IPS-18c (cell line): ENCODE measurements around the gene KRTAP9-7.
"Not testable (repeated sequence)": the region's sequence is repeated elsewhere in the genome, so short reads cannot be mapped to it uniquely, and the experiment has no call there.

Source experiments
- H3K4me3 ChIP-seq: 2 replicates; pipeline ENCODE4 v1.7.0; 2013; ENCODE audit warnings: low read depth, mild to moderate bottlenecking, low read length, moderate library complexity; ENCODE audit not compliant: insufficient read depth
- H3K9me3 ChIP-seq: one replicate; pipeline ENCODE4 v1.6.1; 2013; ENCODE audit warnings: mild to moderate bottlenecking, low read length, moderate library complexity; ENCODE audit not compliant: control insufficient read depth, insufficient read depth

KRTAP9-7 gene

GRCh38 chr17:41264599-41264998, 10.9 kb upstream of the KRTAP9-7 start:
- Histone ChIP-seq H3K4me3 (no peak overlapping the region), H3K9me3 (no peaks in the 10 kb centered on the region)

- Histone ChIP-seq H3K9me3 (no peaks in the 10 kb centered on the region), H3K4me3 (no peak within 1 kb of the TSS)
Measured at GRCh38 chr17:41265078-41265477, 10.4 kb upstream of the KRTAP9-7 start, which contains the start of gene KRTAP9-6. TSS of gene KRTAP9-6 (plus strand) at chr17:41265378. CDS start at chr17:41265378, 0 bp downstream.

GRCh38 chr17:41267711-41268110, 7.8 kb upstream of the KRTAP9-7 start:
- no peaks in the 10 kb centered on the region for H3K9me3 ChIP-seq
- H3K4me3 ChIP-seq = no peak overlapping the region

- H3K4me3 ChIP-seq, H3K9me3 ChIP-seq: not testable (repeated sequence)
Measured at GRCh38 chr17:41271323-41271722, 4.2 kb upstream of the KRTAP9-7 start.

GRCh38 chr17:41271858-41272257, 3.6 kb upstream of the KRTAP9-7 start:
- H3K9me3 ChIP-seq = no peaks in the 10 kb centered on the region
- H3K4me3 ChIP-seq = no peak overlapping the region

GRCh38 chr17:41278176-41278955, 2.9 kb downstream of the KRTAP9-7 start:
- H3K9me3 ChIP-seq = no peaks in the 10 kb centered on the region
- no peak overlapping the region for H3K4me3 ChIP-seq

GRCh38 chr17:41284043-41284442, 8.5 kb downstream of the KRTAP9-7 start:
- Histone ChIP-seq H3K4me3 (no peak overlapping the region), H3K9me3 (no peaks in the 10 kb centered on the region)

GRCh38 chr17:41284546-41284945, 9.0 kb downstream of the KRTAP9-7 start:
- Histone ChIP-seq H3K9me3 (no peaks in the 10 kb centered on the region), H3K4me3 (no peak overlapping the region)

- no peak overlapping the region for H3K4me3 ChIP-seq
- H3K9me3 ChIP-seq = no peaks in the 10 kb centered on the region
Measured at GRCh38 chr17:41287050-41287449, 11.6 kb downstream of the KRTAP9-7 start.

GRCh38 chr17:41294016-41294415, 18.5 kb downstream of the KRTAP9-7 start:
- H3K9me3 ChIP-seq = no peaks in the 10 kb centered on the region
- H3K4me3 ChIP-seq = no peak overlapping the region

- Histone ChIP-seq H3K4me3 (no peak overlapping the region), H3K9me3 (no peaks in the 10 kb centered on the region)
Measured at GRCh38 chr17:41296846-41297245, 21.3 kb downstream of the KRTAP9-7 start.

- Histone ChIP-seq H3K4me3 (no peak overlapping the region), H3K9me3 (no peaks in the 10 kb centered on the region)
Measured at GRCh38 chr17:41298458-41299135, 23.1 kb downstream of the KRTAP9-7 start.

GRCh38 chr17:41301204-41301790, 25.8 kb downstream of the KRTAP9-7 start:
- Histone ChIP-seq H3K9me3 (no peaks in the 10 kb centered on the region), H3K4me3 (no peak overlapping the region)

- no peak within 1 kb of the TSS for H3K4me3 ChIP-seq
- H3K9me3 ChIP-seq = no peaks in the 10 kb centered on the region
Measured at GRCh38 chr17:41301916-41302901, 26.7 kb downstream of the KRTAP9-7 start, which contains the start of gene KRTAP29-1. TSS of gene KRTAP29-1 (minus strand) at chr17:41302851. CDS start at chr17:41302851, 0 bp downstream.

- no peaks in the 10 kb centered on the region for H3K9me3 ChIP-seq
- H3K4me3 ChIP-seq = no peak overlapping the region
Measured at GRCh38 chr17:41302981-41303380, 27.5 kb downstream of the KRTAP9-7 start.

- Histone ChIP-seq H3K4me3 (no peak overlapping the region), H3K9me3 (no peaks in the 10 kb centered on the region)
Measured at GRCh38 chr17:41304091-41304490, 28.6 kb downstream of the KRTAP9-7 start.

- no peak overlapping the region for H3K4me3 ChIP-seq
- no peaks in the 10 kb centered on the region for H3K9me3 ChIP-seq
Measured at GRCh38 chr17:41307647-41308046, 32.1 kb downstream of the KRTAP9-7 start.
